C4-2B (cell line): ENCODE data around the gene OSBPL10.

Experiments
- CTCF ChIP-seq: fragments of 450-650 bp; conservative IDR thresholded peaks from 2 replicates; pipeline ENCODE4 v1.5.1; 2017; ENCODE audit warnings: mild to moderate bottlenecking
- ZFX ChIP-seq: fragments of 450-650 bp; IDR thresholded peaks from 2 replicates; pipeline ENCODE4 v1.6.1; 2017

- TF ChIP-seq CTCF (no peak), ZFX (no peak)
Observed at GRCh38 chr3:31962801-31963205, 18.3 kb downstream of the OSBPL10 start.
